Neural cell (in vitro differentiated cells): ENCODE data around the gene TCOF1.

Experiments used
- CTCF ChIP-seq: fragments of 450-650 bp; IDR thresholded peaks from 2 replicates; pipeline ENCODE4 v1.5.1; 2014; ENCODE audit warnings: antibody characterized with exemption, mild to moderate bottlenecking, moderate library complexity; ENCODE audit not compliant: poor library complexity, severe bottlenecking
- EP300 ChIP-seq: fragments of 450-650 bp; conservative IDR thresholded peaks from 2 replicates; pipeline ENCODE4 v1.6.1; 2014; ENCODE audit warnings: antibody characterized with exemption, mild to moderate bottlenecking, moderate library complexity; ENCODE audit not compliant: poor library complexity, severe bottlenecking
- REST ChIP-seq: IDR thresholded peaks from 2 replicates; pipeline ENCODE4 v1.6.1; 2012; ENCODE audit warnings: borderline replicate concordance
- SMC3 ChIP-seq: fragments of 450-650 bp; conservative IDR thresholded peaks from 2 replicates; pipeline ENCODE4 v1.6.1; 2014; ENCODE audit warnings: antibody characterized with exemption, mild to moderate bottlenecking, moderate library complexity; ENCODE audit not compliant: poor library complexity

DNA sequence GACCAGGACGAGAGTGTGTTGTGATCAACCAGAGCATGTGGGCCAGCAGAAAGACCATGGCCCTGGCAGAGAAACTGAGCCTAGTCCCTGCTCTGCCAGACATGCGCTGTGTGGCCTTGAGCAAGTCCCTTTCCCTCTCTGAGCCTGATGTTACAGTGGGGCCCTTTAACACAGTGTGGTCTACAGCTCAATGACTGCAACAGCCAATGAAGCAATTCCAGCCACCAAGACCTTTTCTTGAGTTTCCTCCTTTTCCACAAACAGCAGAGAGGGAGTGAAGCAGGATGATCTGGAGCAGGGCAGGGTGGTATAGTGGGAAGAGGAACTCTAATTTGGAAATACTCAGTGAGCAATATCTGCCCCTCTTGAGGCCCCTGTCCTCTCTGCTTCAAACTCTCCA, 29.0 kb upstream of the TCOF1 start:
- TF ChIP-seq EP300 (no peak), SMC3 (no peak), REST (no peak), CTCF (no peak)
